Neural progenitor cell (in vitro differentiated cells): ENCODE measurements around the gene SDC4. TPM values are rescaled to one million over a fixed set of nuclear protein-coding genes. Genes with fewer than 3 reads are reported as not detected.

Source experiments
- DNase-seq: peaks from one replicate; pipeline ENCODE4 v3.0.0-alpha.2; 2016; ENCODE audit warnings: low spot score
- H2AFZ ChIP-seq: fragments of 200-600 bp; sonication (generic); replicated peaks from 2 replicates; pipeline ENCODE4 v1.6.1; 2016; ENCODE audit warnings: antibody characterized with exemption
- H3F3A ChIP-seq: fragments of 200-600 bp; sonication (generic); 2 replicates; pipeline ENCODE4 v1.6.1; 2016; ENCODE audit warnings: antibody characterized with exemption, low read depth
- H3K27ac ChIP-seq: fragments of 200-600 bp; sonication (generic); 2 replicates; pipeline ENCODE4 v1.5.1; 2016; ENCODE audit warnings: mild to moderate bottlenecking
- H3K27me3 ChIP-seq: fragments of 200-600 bp; sonication (generic); 2 replicates; pipeline ENCODE4 v1.6.1; 2016; ENCODE audit warnings: mild to moderate bottlenecking, moderate library complexity
- H3K36me3 ChIP-seq: fragments of 200-600 bp; sonication (generic); 2 replicates; pipeline ENCODE4 v1.5.1; 2016
- H3K4me1 ChIP-seq: fragments of 200-600 bp; sonication (generic); 2 replicates; pipeline ENCODE4 v1.6.1; 2016; ENCODE audit warnings: mixed run types
- H3K4me2 ChIP-seq: fragments of 200-600 bp; sonication (generic); 2 replicates; pipeline ENCODE4 v1.6.1; 2016
- H3K4me3 ChIP-seq: fragments of 200-600 bp; sonication (generic); 2 replicates; pipeline ENCODE4 v1.5.1; 2016
- H3K79me2 ChIP-seq: fragments of 200-600 bp; sonication (generic); 2 replicates; pipeline ENCODE4 v1.6.1; 2016; ENCODE audit warnings: low read depth
- H3K9ac ChIP-seq: fragments of 200-600 bp; sonication (generic); 2 replicates; pipeline ENCODE4 v1.6.1; 2016
- H3K9me3 ChIP-seq: fragments of 200-600 bp; sonication (generic); 2 replicates; pipeline ENCODE4 v1.5.1; 2016; ENCODE audit warnings: low read depth
- H4K20me1 ChIP-seq: fragments of 200-600 bp; sonication (generic); 2 replicates; pipeline ENCODE4 v1.6.1; 2016; ENCODE audit warnings: low read depth
- H3K27ac Mint-ChIP-seq: 3 replicates; pipeline ENCODE4 v1.8.0; 2021; ENCODE audit warnings: mixed read lengths
- H3K27me3 Mint-ChIP-seq: 2 replicates; pipeline ENCODE4 v1.8.0; 2022; ENCODE audit warnings: low read depth, mild to moderate bottlenecking, inconsistent platforms, moderate library complexity, mixed read lengths; ENCODE audit not compliant: insufficient read depth
- H3K36me3 Mint-ChIP-seq: 3 replicates; pipeline ENCODE4 v1.8.0; 2021; ENCODE audit warnings: mixed read lengths
- H3K4me1 Mint-ChIP-seq: 3 replicates; pipeline ENCODE4 v1.8.0; 2021; ENCODE audit warnings: mixed read lengths
- H3K4me3 Mint-ChIP-seq: 3 replicates; pipeline ENCODE4 v1.8.0; 2021; ENCODE audit warnings: mild to moderate bottlenecking, moderate library complexity, mixed read lengths
- H3K9me3 Mint-ChIP-seq: 3 replicates; pipeline ENCODE4 v1.8.0; 2020; ENCODE audit warnings: mixed read lengths
- EZH2 ChIP-seq: fragments of 200-600 bp; sonication (generic); IDR thresholded peaks from 2 replicates; pipeline ENCODE4 v1.6.1; 2017; ENCODE audit warnings: antibody characterized with exemption, mild to moderate bottlenecking, moderate library complexity
- EZH2phosphoT487 ChIP-seq: fragments of 200-600 bp; sonication (generic); IDR thresholded peaks from 2 replicates; pipeline ENCODE4 v1.6.1; 2017; ENCODE audit warnings: antibody characterized with exemption
- total RNA-seq: library from RNA; depleted of rRNA; stranded (reverse); fragments of >200 nt; gene quantifications from 2 replicates; pipeline ENCODE4 v1.2.3, GENCODE V29; 2015; ENCODE audit warnings: low replicate concordance
- TF ChIP-seq, protein P1 (sequence below): fragments of 200-600 bp; sonication (generic); IDR thresholded peaks from 2 replicates; pipeline ENCODE4 v1.5.1; 2017; ENCODE audit warnings: antibody characterized with exemption, mild to moderate bottlenecking

SDC4 gene
- total RNA-seq, 1 donor from 2014 or later: 19.3 TPM

DNA sequence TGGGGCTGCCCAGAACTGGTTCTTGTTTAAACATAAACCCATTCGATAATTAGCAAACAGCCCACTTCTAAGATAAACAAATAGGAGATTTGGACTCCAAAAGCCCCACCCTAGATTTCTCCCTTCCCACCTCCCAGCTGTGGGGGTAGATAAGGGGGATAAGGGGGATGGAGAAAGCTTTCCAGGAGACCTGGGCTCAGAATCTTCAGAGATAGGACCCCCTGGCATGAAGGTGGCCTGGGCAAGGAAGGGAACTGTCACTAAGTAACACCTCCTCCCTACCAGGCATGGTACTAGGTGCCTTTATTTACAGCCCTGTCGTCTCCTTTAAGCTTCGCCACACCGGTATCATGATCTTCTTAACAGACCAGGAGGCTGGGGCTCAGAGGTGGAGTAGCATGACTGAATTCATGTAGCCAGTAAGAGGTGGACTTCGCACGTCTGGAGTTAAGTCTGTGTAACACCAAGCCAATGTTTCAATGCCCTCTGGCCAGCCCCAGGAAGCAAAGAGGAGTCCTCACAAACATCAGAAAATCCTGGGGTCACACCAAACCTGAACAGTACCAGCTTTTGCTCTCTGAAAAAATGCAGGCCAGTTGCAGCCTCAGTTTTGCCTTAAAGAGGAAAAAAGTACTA is 4.6 kb downstream of the SDC4 start:
- H3F3A ChIP-seq: peaks cover 34% of the 10 kb centered on the region
- no peak overlapping the region for H2AFZ ChIP-seq
- no peak overlapping the region for H3K9ac ChIP-seq
- Mint-ChIP-seq H3K36me3 (no peaks in the 10 kb centered on the region), H3K4me1 (peaks cover 84% of the 10 kb centered on the region), H3K27ac (no peak overlapping the region), H3K4me3 (peak overlapping the region; percentile 73), H3K27me3 (peaks cover 2% of the 10 kb centered on the region), H3K9me3 (no peaks in the 10 kb centered on the region)
- H3K36me3 ChIP-seq: no peaks in the 10 kb centered on the region
- peak overlapping the region; percentile 29 for H3K4me2 ChIP-seq
- peaks cover 42% of the 10 kb centered on the region for H3K79me2 ChIP-seq
- peaks cover 79% of the 10 kb centered on the region for H3K4me1 ChIP-seq
- TF ChIP-seq EZH2 (no peak), EZH2phosphoT487 (no peak)
- TF ChIP-seq, protein P1, sequence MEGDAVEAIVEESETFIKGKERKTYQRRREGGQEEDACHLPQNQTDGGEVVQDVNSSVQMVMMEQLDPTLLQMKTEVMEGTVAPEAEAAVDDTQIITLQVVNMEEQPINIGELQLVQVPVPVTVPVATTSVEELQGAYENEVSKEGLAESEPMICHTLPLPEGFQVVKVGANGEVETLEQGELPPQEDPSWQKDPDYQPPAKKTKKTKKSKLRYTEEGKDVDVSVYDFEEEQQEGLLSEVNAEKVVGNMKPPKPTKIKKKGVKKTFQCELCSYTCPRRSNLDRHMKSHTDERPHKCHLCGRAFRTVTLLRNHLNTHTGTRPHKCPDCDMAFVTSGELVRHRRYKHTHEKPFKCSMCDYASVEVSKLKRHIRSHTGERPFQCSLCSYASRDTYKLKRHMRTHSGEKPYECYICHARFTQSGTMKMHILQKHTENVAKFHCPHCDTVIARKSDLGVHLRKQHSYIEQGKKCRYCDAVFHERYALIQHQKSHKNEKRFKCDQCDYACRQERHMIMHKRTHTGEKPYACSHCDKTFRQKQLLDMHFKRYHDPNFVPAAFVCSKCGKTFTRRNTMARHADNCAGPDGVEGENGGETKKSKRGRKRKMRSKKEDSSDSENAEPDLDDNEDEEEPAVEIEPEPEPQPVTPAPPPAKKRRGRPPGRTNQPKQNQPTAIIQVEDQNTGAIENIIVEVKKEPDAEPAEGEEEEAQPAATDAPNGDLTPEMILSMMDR: no peak
- no peak overlapping the region for H3K27ac ChIP-seq
- H4K20me1 ChIP-seq: peaks cover 8% of the 10 kb centered on the region
- no peak for DNase-seq
- H3K4me3 ChIP-seq: no peak overlapping the region
- H3K27me3 ChIP-seq: no peaks in the 10 kb centered on the region
- no peaks in the 10 kb centered on the region for H3K9me3 ChIP-seq

DNA sequence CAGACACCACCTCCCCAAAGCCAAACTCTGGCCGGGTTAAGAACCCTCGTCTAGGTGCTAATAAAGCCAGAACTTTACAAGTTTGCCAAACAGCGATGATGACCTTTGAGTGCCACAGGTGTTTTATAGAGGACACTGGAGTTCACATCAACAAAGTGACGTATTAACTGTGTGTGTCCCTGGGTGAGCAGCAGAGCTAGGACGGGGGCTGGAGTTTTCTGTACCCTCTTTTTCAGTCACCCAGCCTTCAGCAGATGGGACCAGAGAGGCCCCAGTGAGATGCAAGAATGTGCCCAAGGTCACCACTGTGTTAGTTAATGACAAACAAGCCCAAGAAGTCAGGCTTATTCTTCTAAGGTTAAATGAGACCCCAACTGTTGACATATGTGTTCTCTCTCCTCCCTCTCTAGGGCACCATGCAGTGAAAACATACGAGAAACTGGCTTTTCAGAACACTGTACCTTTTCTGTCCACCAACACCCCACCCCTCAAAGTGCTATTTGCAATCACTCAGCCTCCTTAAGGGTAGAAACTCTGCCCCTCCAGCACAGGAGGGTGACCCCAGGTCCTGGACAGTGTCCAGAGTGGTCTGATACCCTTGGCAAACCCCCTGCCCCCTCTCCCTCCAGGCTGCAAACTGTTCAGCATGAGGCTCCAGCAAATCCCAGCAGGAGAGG is 5.2 kb downstream of the SDC4 start:
- Mint-ChIP-seq H3K9me3 (no peaks in the 10 kb centered on the region), H3K27me3 (peaks cover 2% of the 10 kb centered on the region), H3K27ac (peak overlapping the region; percentile 42), H3K4me1 (peaks cover 88% of the 10 kb centered on the region), H3K4me3 (peak overlapping the region; percentile 73), H3K36me3 (no peaks in the 10 kb centered on the region)
- TF ChIP-seq EZH2 (no peak), EZH2phosphoT487 (no peak)
- TF ChIP-seq, protein P1: no peak
- H3K4me2 ChIP-seq: peak overlapping the region; percentile 64
- H3K9me3 ChIP-seq: no peaks in the 10 kb centered on the region
- H3K27me3 ChIP-seq: no peaks in the 10 kb centered on the region
- peaks cover 8% of the 10 kb centered on the region for H4K20me1 ChIP-seq
- no peak for DNase-seq
- peaks cover 32% of the 10 kb centered on the region for H3F3A ChIP-seq
- H3K79me2 ChIP-seq: peaks cover 42% of the 10 kb centered on the region
- no peak overlapping the region for H3K27ac ChIP-seq
- H3K4me1 ChIP-seq: peaks cover 83% of the 10 kb centered on the region
- no peaks in the 10 kb centered on the region for H3K36me3 ChIP-seq
- H3K4me3 ChIP-seq: no peak overlapping the region
- no peak overlapping the region for H2AFZ ChIP-seq
- no peak overlapping the region for H3K9ac ChIP-seq

- H3K4me2 ChIP-seq: peak overlapping the region; percentile 64
- H3K4me1 ChIP-seq: peaks cover 77% of the 10 kb centered on the region
- TF ChIP-seq, protein P1: no peak
- TF ChIP-seq EZH2: no peak
- no peak for TF ChIP-seq EZH2phosphoT487
- Mint-ChIP-seq H3K27me3 (peaks cover 2% of the 10 kb centered on the region), H3K27ac (peak overlapping the region; percentile 92), H3K9me3 (no peaks in the 10 kb centered on the region), H3K36me3 (no peaks in the 10 kb centered on the region), H3K4me3 (peak overlapping the region; percentile 73), H3K4me1 (peaks cover 90% of the 10 kb centered on the region)
- H3K9me3 ChIP-seq: no peaks in the 10 kb centered on the region
- no peaks in the 10 kb centered on the region for H3K36me3 ChIP-seq
- no peak overlapping the region for H2AFZ ChIP-seq
- peaks cover 36% of the 10 kb centered on the region for H3K79me2 ChIP-seq
- H3K27ac ChIP-seq: no peak overlapping the region
- no peak overlapping the region for H3K9ac ChIP-seq
- peaks cover 8% of the 10 kb centered on the region for H4K20me1 ChIP-seq
- peaks cover 32% of the 10 kb centered on the region for H3F3A ChIP-seq
- no peaks in the 10 kb centered on the region for H3K27me3 ChIP-seq
- peak overlapping the region; percentile 8 for H3K4me3 ChIP-seq
- peak; percentile 52 for DNase-seq
These were observed 6.0 kb downstream of the SDC4 start for GRCh38 chr20:45341939-45342854.
